WERI-Rb-1 (cell line): ENCODE measurements around the gene OR6C70.
"Not testable (repeated sequence)": the region's sequence is repeated elsewhere in the genome, so short reads cannot be mapped to it uniquely, and the experiment has no call there.

Source experiments
- DNase-seq: peaks from one replicate; pipeline ENCODE4 v3.0.0-alpha.2; 2020
- H3K27ac ChIP-seq: fragments of 250-450 bp; sonication (Bioruptor Pico); 2 replicates; pipeline ENCODE4 v1.5.1; 2020; ENCODE audit warnings: mild to moderate bottlenecking, moderate library complexity
- H3K27me3 ChIP-seq: fragments of 250-450 bp; sonication (Bioruptor Pico); 2 replicates; pipeline ENCODE4 v1.5.1; 2021; ENCODE audit warnings: mild to moderate bottlenecking, low read depth, moderate library complexity; ENCODE audit not compliant: insufficient read depth, severe bottlenecking
- H3K36me3 ChIP-seq: fragments of 250-450 bp; sonication (Bioruptor Pico); 2 replicates; pipeline ENCODE4 v1.5.1; 2020; ENCODE audit warnings: mild to moderate bottlenecking, moderate library complexity
- H3K4me3 ChIP-seq: 2 replicates; pipeline ENCODE4 v1.5.1; 2011; ENCODE audit warnings: low read depth, mild to moderate bottlenecking, control low read depth, low read length
- H3K9me3 ChIP-seq: fragments of 250-450 bp; sonication (Bioruptor Pico); 2 replicates; pipeline ENCODE4 v1.5.1; 2021; ENCODE audit warnings: mild to moderate bottlenecking, moderate library complexity; ENCODE audit not compliant: severe bottlenecking
- TF ChIP-seq, protein P1 (sequence below): IDR thresholded peaks from 2 replicates; pipeline ENCODE4 v1.5.1; 2011; ENCODE audit warnings: low read depth, mild to moderate bottlenecking, control low read depth, inconsistent platforms, low read length

Gene OR6C70

DNA sequence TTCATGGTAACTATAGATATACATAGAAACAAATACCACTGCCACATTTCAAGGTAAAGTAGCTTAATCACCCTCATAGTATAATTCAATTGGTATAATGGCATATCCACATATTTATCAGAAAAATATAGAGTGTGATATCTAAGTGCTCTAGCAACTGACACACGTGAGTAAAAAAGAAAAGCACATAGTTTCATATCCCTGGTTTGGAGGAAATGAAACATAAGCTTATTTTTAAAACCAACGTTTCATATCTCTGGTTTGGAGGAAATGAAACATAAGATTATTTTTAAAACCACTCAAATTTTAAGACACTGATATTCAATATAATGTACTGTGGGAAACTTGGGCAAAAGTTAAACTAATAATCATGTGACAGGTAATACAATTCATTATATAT, 2.1 kb downstream of the OR6C70 start:
- Histone ChIP-seq H3K4me3 (no peak overlapping the region), H3K27ac (no peak overlapping the region), H3K36me3 (no peaks in the 10 kb centered on the region), H3K27me3 (peaks cover 25% of the 10 kb centered on the region), H3K9me3 (no peaks in the 10 kb centered on the region)
- TF ChIP-seq, protein P1, sequence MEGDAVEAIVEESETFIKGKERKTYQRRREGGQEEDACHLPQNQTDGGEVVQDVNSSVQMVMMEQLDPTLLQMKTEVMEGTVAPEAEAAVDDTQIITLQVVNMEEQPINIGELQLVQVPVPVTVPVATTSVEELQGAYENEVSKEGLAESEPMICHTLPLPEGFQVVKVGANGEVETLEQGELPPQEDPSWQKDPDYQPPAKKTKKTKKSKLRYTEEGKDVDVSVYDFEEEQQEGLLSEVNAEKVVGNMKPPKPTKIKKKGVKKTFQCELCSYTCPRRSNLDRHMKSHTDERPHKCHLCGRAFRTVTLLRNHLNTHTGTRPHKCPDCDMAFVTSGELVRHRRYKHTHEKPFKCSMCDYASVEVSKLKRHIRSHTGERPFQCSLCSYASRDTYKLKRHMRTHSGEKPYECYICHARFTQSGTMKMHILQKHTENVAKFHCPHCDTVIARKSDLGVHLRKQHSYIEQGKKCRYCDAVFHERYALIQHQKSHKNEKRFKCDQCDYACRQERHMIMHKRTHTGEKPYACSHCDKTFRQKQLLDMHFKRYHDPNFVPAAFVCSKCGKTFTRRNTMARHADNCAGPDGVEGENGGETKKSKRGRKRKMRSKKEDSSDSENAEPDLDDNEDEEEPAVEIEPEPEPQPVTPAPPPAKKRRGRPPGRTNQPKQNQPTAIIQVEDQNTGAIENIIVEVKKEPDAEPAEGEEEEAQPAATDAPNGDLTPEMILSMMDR: no peak
- DNase-seq: no peak

DNA sequence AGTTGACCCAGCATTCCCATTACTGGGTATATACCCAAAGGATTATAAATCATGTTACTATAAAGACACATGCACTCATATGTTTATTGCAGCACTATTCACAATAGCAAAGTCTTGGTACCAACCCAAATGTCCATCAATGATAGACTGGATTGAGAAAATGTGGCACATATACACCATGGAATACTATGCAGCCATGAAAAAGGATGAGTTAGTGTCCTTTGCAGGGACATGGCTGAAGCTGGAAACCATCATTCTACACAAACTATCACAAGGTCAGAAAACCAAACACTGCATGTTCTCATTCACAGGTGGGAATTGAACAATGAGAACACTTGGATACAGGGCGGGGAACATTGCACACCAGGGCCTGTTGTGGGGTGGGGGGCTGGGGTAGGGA, 5.0 kb downstream of the OR6C70 start:
- not testable (repeated sequence) for H3K36me3 ChIP-seq, H3K9me3 ChIP-seq, H3K4me3 ChIP-seq, H3K27ac ChIP-seq, DNase-seq
- H3K27me3 ChIP-seq: peaks cover 16% of the 10 kb centered on the region

DNA sequence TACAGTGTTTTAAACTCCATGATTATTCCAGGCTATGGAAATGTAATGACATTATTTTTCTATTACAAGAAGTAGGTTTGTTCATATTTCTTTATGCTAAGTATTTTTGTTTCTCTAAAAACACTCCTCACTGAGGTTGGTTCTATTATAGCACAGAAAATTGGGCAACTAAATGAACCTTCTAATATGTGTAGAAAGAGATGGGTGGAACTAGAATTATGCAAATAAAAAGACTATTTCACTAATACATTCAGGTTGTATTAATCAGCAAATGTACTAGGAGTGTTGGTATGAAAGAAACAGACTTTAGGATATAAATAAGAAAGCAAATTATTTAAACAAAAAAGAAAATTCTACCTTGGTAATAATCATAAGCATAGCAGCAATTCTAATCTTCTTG, 21.1 kb downstream of the OR6C70 start:
- Histone ChIP-seq H3K9me3 (no peaks in the 10 kb centered on the region), H3K27ac (no peak overlapping the region), H3K4me3 (no peak overlapping the region), H3K27me3 (peaks cover 26% of the 10 kb centered on the region), H3K36me3 (no peaks in the 10 kb centered on the region)
- no peak for DNase-seq
- TF ChIP-seq, protein P1: no peak

DNA sequence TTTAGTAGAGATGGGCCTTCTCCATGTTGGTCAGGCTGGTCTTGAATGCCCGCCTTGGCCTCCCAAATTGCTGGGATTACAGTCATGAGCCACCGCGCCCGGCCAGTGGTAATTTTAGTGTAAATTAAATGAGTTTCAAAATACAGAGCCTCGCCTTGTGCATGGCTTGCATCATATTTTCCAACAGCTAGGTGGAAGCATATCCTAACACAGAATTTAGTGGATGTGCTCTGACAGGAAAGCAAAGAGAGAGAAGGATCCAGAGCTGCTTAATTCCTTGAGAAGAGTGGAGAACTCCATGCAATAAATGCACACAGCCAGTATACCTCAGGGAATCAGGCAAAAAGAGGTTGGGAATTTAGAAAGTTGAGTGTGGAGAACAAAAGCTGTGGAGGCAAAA, 23.6 kb downstream of the OR6C70 start:
- peaks cover 30% of the 10 kb centered on the region for H3K27me3 ChIP-seq
- no peaks in the 10 kb centered on the region for H3K9me3 ChIP-seq
- no peaks in the 10 kb centered on the region for H3K36me3 ChIP-seq
- DNase-seq: no peak
- no peak overlapping the region for H3K27ac ChIP-seq
- TF ChIP-seq, protein P1: no peak
- H3K4me3 ChIP-seq: no peak overlapping the region

DNA sequence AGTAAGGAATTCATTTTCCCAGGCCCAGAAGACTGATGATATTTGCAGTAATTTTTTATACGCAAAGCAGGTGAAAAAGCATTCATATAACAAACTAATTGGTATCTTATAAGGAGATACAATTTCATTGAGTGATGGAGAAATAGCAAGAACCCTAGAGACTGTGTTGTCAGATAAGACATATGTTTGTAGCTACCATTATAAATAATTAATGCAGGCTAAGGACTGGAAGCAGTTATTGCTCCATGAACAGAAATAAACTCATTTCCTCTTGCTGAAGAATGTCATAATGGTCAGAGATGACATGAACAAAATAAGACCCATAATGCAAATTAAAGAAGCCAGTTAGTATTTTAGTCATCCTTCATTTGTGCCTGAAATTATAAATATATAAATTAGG, 24.6 kb downstream of the OR6C70 start:
- Histone ChIP-seq H3K27me3 (peaks cover 28% of the 10 kb centered on the region), H3K36me3 (no peaks in the 10 kb centered on the region), H3K9me3 (no peaks in the 10 kb centered on the region), H3K4me3 (no peak overlapping the region), H3K27ac (no peak overlapping the region)
- TF ChIP-seq, protein P1: no peak
- no peak for DNase-seq

DNA sequence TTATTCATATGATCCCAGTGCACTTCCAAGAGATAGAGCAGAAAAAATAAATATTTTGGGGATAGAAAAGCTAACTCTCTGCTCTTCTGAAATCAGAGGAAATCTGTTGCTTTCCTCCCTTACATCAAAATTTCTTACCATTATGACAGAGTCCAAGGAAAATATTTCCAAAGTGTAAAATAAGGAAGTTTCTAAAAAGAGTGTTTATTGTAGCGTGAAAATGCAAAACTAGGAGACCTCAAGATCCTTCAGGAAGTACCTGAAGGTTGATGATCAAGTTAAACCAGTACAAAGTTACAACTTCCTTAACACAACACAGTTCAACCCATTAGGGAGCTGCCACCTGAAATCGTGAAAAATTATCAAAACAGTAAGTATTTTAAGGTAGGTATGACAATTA, 26.2 kb downstream of the OR6C70 start, which contains the start of gene OR6C2:
OR6C2 (plus strand) TSS at position 301 of the 400 bp plus-strand sequence. CDS start 8,138 bp downstream, outside the sequence.
- TF ChIP-seq, protein P1: no peak
- Histone ChIP-seq H3K36me3 (no peaks in the 10 kb centered on the region), H3K4me3 (no peak within 1 kb of the TSS), H3K9me3 (no peaks in the 10 kb centered on the region), H3K27me3 (peaks cover 27% of the 10 kb centered on the region), H3K27ac (no peak within 1 kb of the TSS)
- no peak for DNase-seq

DNA sequence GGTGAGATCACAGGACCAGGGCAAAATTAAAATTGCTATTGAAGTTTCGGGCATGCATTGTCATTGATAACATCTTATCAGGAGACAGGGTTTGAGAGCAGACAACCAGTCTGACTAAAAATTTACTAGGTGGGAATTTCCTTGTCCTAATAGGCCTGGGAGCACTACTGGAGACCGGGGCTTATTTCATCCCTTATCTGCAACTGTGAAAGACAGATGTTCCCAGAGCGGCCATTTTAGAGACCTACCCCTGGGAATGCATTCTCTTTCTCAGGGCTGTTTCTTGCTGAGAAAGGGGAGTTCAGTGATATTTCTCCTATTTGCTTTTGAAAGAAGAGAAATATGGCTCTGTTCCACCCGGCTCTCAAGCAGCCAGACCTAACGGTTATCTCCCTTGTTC, 28.7 kb downstream of the OR6C70 start:
- H3K27me3 ChIP-seq: peaks cover 18% of the 10 kb centered on the region
- H3K4me3 ChIP-seq, H3K27ac ChIP-seq, H3K9me3 ChIP-seq, H3K36me3 ChIP-seq, DNase-seq: not testable (repeated sequence)
